Parathyroid adenoma (tissue), 2 donors: ENCODE data around the gene PPP1R26.
A peak's percentile ranks its signal among the peaks of the same experiment; 100 is the strongest.
"Not testable (repeated sequence)": the region's sequence is repeated elsewhere in the genome, so short reads cannot be mapped to it uniquely, and the experiment has no call there.

Experiments
- H2AFZ ChIP-seq: fragments of 300-600 bp; sonication (generic); one replicate; pipeline ENCODE4 v1.7.0; 2017; ENCODE audit warnings: antibody characterized with exemption, mild to moderate bottlenecking
- H3K27ac ChIP-seq: fragments of 300-600 bp; sonication (generic); one replicate; pipeline ENCODE4 v1.7.0; 2017
- H3K27me3 ChIP-seq: fragments of 300-600 bp; sonication (generic); one replicate; pipeline ENCODE4 v1.7.0; 2017; ENCODE audit warnings: low read length; ENCODE audit not compliant: control insufficient read depth, insufficient read depth
- H3K36me3 ChIP-seq: fragments of 300-600 bp; sonication (generic); one replicate; pipeline ENCODE4 v1.7.0; 2017; ENCODE audit warnings: low read length; ENCODE audit not compliant: control insufficient read depth, insufficient read depth
- H3K4me1 ChIP-seq: fragments of 300-600 bp; sonication (generic); one replicate; pipeline ENCODE4 v1.7.0; 2017; ENCODE audit warnings: control low read depth
- H3K4me2 ChIP-seq: fragments of 300-600 bp; sonication (generic); one replicate; pipeline ENCODE4 v1.7.0; 2017; ENCODE audit warnings: low read length
- H3K4me3 ChIP-seq: fragments of 300-600 bp; sonication (generic); one replicate; pipeline ENCODE4 v1.7.0; 2017; ENCODE audit warnings: low read depth, low read length
- H3K79me2 ChIP-seq: fragments of 300-600 bp; sonication (generic); one replicate; pipeline ENCODE4 v1.7.0; 2017; ENCODE audit warnings: control low read depth
- H3K9ac ChIP-seq: fragments of 300-600 bp; sonication (generic); one replicate; pipeline ENCODE4 v1.7.0; 2017; ENCODE audit warnings: mild to moderate bottlenecking
- H3K9me3 ChIP-seq: fragments of 300-600 bp; sonication (generic); one replicate; pipeline ENCODE4 v1.7.0; 2017; ENCODE audit warnings: low read length; ENCODE audit not compliant: control insufficient read depth
- CTCF ChIP-seq: fragments of 300-600 bp; sonication (generic); IDR thresholded peaks from one replicate; pipeline ENCODE4 v1.7.0; 2017; ENCODE audit warnings: antibody characterized with exemption, mild to moderate bottlenecking
- donor health status: primary hyperparathyroidism.

PPP1R26 gene

GRCh38 chr9:135479469-135480052, at the start of gene PPP1R26:
PPP1R26 (plus strand) TSS chr9:135479782; CDS start chr9:135484511, 4,729 bp downstream.
- H3K9ac ChIP-seq, result peak within 1 kb of the TSS; percentile 67
- no peaks in the 10 kb centered on the region for H3K27me3 ChIP-seq
- H3K27ac ChIP-seq, result peak within 1 kb of the TSS; percentile 86
- H3K4me1 ChIP-seq, result peaks cover 1% of the 10 kb centered on the region
- peak within 1 kb of the TSS; percentile 77 for H3K4me2 ChIP-seq
- no peak for TF ChIP-seq CTCF
- H3K79me2 ChIP-seq, result peaks cover 7% of the 10 kb centered on the region
- H2AFZ ChIP-seq, result peak within 1 kb of the TSS; percentile 66
- H3K9me3 ChIP-seq, result no peaks in the 10 kb centered on the region
- H3K4me3 ChIP-seq, result peak within 1 kb of the TSS; percentile 72
- H3K36me3 ChIP-seq, result no peaks in the 10 kb centered on the region

GRCh38 chr9:135437259-135437658, 42.3 kb upstream of the PPP1R26 start:
- no peak for TF ChIP-seq CTCF
- Histone ChIP-seq H3K9ac (no peak overlapping the region), H3K4me1 (peaks cover 22% of the 10 kb centered on the region), H3K79me2 (no peaks in the 10 kb centered on the region), H3K9me3 (no peaks in the 10 kb centered on the region), H3K27me3 (no peaks in the 10 kb centered on the region), H3K4me3 (no peak overlapping the region), H3K4me2 (no peak overlapping the region), H2AFZ (no peak overlapping the region), H3K36me3 (no peaks in the 10 kb centered on the region), H3K27ac (peak overlapping the region; percentile 83)

- Histone ChIP-seq H3K27ac (peak overlapping the region; percentile 83), H3K4me3 (peak overlapping the region; percentile 14), H3K4me1 (peaks cover 25% of the 10 kb centered on the region), H3K4me2 (peak overlapping the region; percentile 35)
- not testable (repeated sequence) for H3K27me3 ChIP-seq, H3K9me3 ChIP-seq, H2AFZ ChIP-seq, H3K79me2 ChIP-seq, H3K9ac ChIP-seq, H3K36me3 ChIP-seq
Measured at GRCh38 chr9:135437696-135438095, 41.9 kb upstream of the PPP1R26 start.

GRCh38 chr9:135438581-135439232, 40.9 kb upstream of the PPP1R26 start:
- H3K79me2 ChIP-seq, H3K9me3 ChIP-seq, H3K27me3 ChIP-seq, H3K36me3 ChIP-seq, H3K9ac ChIP-seq: not testable (repeated sequence)
- peaks cover 25% of the 10 kb centered on the region for H3K4me1 ChIP-seq
- peak overlapping the region; percentile 83 for H3K27ac ChIP-seq
- peak overlapping the region; percentile 3 for H3K4me3 ChIP-seq
- peak overlapping the region; percentile 39 for H3K4me2 ChIP-seq
- peak overlapping the region; percentile 17 for H2AFZ ChIP-seq

DNA sequence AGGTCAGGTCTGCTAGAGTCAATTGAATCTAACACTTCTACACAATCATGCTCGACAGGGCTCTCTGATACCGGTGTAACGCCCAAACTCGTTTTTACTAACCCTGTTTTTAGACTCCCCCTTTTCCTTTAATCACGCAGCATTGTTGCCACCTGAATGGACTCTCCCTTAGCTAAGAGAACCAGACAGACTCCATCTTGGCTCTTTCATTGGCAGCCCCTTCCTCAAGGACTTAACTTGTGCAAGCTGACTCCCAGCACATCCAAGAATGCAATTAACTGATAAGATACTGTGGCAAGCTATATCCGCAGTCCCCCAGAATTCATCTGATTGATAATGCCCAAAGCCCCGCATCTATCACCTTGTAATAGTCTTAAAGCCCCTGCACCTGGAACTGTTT, 40.1 kb upstream of the PPP1R26 start:
- not testable (repeated sequence) for H3K36me3 ChIP-seq, H3K9me3 ChIP-seq, H3K27me3 ChIP-seq, H3K79me2 ChIP-seq, H3K4me3 ChIP-seq, H2AFZ ChIP-seq, H3K4me2 ChIP-seq, H3K9ac ChIP-seq
- peaks cover 25% of the 10 kb centered on the region for H3K4me1 ChIP-seq
- peak overlapping the region; percentile 83 for H3K27ac ChIP-seq

GRCh38 chr9:135439916-135440315, 39.7 kb upstream of the PPP1R26 start:
- Histone ChIP-seq H2AFZ (no peak overlapping the region), H3K36me3 (no peaks in the 10 kb centered on the region), H3K27ac (peak overlapping the region; percentile 83), H3K27me3 (no peaks in the 10 kb centered on the region), H3K4me2 (no peak overlapping the region), H3K4me3 (no peak overlapping the region), H3K4me1 (peaks cover 25% of the 10 kb centered on the region), H3K9ac (no peak overlapping the region), H3K79me2 (no peaks in the 10 kb centered on the region), H3K9me3 (no peaks in the 10 kb centered on the region)
- TF ChIP-seq CTCF, result no peak
